HepG2 (cell line): ENCODE results near the gene OAS3.

Source experiments
- CTCF ChIP-seq: sonication (generic); formaldehyde crosslinking; IDR thresholded peaks from 2 replicates; pipeline ENCODE4 v1.5.0; 2020; ENCODE audit warnings: mild to moderate bottlenecking, missing genetic modification reagents, moderate library complexity
- KLF16 ChIP-seq, 2 experiments: sonication (generic) in 1 of 2; formaldehyde crosslinking in 1 of 2; IDR thresholded peaks; 2 replicates each; pipeline versions ENCODE4 v1.6.1 to v1.8.0; 2016 to 2023; ENCODE audit warnings: missing genetic modification reagents in 2 of 2, missing compliant biosample characterization in 1 of 2
- PHF21A ChIP-seq: sonication (generic); formaldehyde crosslinking; IDR thresholded peaks from 2 replicates; pipeline ENCODE4 v1.5.0; 2020; ENCODE audit warnings: mild to moderate bottlenecking, missing genetic modification reagents
- ZBTB40 ChIP-seq, 2 experiments: fragments of 450-650 bp in 1 of 2; sonication (generic) in 1 of 2; formaldehyde crosslinking in 1 of 2; IDR thresholded peaks; 2 replicates each; pipeline versions ENCODE4 v1.6.1 to v1.8.0; 2016 to 2022; ENCODE audit warnings: antibody characterized with exemption in 1 of 2, mild to moderate bottlenecking in 1 of 2, missing genetic modification reagents in 1 of 2
- ZNF784 ChIP-seq: sonication (generic); formaldehyde crosslinking; IDR thresholded peaks from 2 replicates; pipeline ENCODE4 v1.5.1; 2020; ENCODE audit warnings: missing genetic modification reagents, mild to moderate bottlenecking, borderline replicate concordance
- TF ChIP-seq, protein P1 (sequence below): sonication (generic); formaldehyde crosslinking; IDR thresholded peaks from one replicate; pipeline ENCODE4 v1.5.1; 2020; ENCODE audit warnings: mild to moderate bottlenecking, missing genetic modification reagents; ENCODE audit errors: not compliant biosample characterization
- TF ChIP-seq, protein P2 (sequence below): sonication (generic); formaldehyde crosslinking; IDR thresholded peaks from 2 replicates; pipeline ENCODE4 v1.4.0; 2020; ENCODE audit warnings: mild to moderate bottlenecking, missing genetic modification reagents

GRCh38 chr12:112891093-112892024, 46.9 kb upstream of the OAS3 start:
- TF ChIP-seq, protein P1, sequence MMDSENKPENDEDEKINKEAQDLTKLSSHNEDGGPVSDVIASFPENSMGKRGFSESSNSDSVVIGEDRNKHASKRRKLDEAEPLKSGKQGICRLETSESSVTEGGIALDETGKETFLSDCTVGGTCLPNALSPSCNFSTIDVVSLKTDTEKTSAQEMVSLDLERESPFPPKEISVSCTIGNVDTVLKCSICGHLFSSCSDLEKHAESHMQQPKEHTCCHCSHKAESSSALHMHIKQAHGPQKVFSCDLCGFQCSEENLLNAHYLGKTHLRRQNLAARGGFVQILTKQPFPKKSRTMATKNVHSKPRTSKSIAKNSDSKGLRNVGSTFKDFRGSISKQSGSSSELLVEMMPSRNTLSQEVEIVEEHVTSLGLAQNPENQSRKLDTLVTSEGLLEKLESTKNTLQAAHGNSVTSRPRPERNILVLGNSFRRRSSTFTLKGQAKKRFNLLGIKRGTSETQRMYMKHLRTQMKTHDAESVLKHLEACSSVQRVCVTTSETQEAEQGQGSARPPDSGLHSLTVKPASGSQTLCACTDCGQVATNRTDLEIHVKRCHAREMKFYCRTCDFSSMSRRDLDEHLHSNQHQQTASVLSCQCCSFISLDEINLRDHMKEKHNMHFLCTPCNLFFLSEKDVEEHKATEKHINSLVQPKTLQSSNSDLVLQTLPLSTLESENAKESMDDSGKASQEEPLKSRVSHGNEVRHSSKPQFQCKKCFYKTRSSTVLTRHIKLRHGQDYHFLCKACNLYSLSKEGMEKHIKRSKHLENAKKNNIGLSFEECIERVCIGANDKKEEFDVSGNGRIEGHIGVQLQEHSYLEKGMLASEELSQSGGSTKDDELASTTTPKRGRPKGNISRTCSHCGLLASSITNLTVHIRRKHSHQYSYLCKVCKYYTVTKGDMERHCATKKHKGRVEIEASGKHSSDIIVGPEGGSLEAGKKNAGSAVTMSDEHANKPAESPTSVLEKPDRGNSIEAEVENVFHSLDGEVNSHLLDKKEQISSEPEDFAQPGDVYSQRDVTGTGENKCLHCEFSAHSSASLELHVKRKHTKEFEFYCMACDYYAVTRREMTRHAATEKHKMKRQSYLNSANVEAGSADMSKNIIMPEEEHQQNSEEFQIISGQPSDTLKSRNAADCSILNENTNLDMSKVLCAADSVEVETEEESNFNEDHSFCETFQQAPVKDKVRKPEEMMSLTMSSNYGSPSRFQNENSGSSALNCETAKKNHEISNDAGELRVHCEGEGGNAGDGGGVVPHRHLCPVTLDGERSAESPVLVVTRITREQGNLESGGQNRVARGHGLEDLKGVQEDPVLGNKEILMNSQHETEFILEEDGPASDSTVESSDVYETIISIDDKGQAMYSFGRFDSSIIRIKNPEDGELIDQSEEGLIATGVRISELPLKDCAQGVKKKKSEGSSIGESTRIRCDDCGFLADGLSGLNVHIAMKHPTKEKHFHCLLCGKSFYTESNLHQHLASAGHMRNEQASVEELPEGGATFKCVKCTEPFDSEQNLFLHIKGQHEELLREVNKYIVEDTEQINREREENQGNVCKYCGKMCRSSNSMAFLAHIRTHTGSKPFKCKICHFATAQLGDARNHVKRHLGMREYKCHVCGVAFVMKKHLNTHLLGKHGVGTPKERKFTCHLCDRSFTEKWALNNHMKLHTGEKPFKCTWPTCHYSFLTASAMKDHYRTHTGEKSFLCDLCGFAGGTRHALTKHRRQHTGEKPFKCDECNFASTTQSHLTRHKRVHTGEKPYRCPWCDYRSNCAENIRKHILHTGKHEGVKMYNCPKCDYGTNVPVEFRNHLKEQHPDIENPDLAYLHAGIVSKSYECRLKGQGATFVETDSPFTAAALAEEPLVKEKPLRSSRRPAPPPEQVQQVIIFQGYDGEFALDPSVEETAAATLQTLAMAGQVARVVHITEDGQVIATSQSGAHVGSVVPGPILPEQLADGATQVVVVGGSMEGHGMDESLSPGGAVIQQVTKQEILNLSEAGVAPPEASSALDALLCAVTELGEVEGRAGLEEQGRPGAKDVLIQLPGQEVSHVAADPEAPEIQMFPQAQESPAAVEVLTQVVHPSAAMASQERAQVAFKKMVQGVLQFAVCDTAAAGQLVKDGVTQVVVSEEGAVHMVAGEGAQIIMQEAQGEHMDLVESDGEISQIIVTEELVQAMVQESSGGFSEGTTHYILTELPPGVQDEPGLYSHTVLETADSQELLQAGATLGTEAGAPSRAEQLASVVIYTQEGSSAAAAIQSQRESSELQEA (CRISPR knock-in tag) = no peak
- TF ChIP-seq ZNF784 (CRISPR knock-in tag) (no peak), KLF16 (CRISPR knock-in tag; IDR thresholded peaks at IDR 0.05) (no peak), CTCF (CRISPR knock-in tag) (no peak), PHF21A (CRISPR knock-in tag) (no peak), ZBTB40 (IDR thresholded peaks at IDR 0.05) (no peak), ZBTB40 (CRISPR knock-in tag; IDR thresholded peaks at IDR 0.05) (no peak)
- TF ChIP-seq, protein P2, sequence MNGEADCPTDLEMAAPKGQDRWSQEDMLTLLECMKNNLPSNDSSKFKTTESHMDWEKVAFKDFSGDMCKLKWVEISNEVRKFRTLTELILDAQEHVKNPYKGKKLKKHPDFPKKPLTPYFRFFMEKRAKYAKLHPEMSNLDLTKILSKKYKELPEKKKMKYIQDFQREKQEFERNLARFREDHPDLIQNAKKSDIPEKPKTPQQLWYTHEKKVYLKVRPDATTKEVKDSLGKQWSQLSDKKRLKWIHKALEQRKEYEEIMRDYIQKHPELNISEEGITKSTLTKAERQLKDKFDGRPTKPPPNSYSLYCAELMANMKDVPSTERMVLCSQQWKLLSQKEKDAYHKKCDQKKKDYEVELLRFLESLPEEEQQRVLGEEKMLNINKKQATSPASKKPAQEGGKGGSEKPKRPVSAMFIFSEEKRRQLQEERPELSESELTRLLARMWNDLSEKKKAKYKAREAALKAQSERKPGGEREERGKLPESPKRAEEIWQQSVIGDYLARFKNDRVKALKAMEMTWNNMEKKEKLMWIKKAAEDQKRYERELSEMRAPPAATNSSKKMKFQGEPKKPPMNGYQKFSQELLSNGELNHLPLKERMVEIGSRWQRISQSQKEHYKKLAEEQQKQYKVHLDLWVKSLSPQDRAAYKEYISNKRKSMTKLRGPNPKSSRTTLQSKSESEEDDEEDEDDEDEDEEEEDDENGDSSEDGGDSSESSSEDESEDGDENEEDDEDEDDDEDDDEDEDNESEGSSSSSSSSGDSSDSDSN (CRISPR knock-in tag) = no peak
